Amniotic epithelial cell (primary cell): Measurements from ENCODE around the gene DCUN1D4.
"Not testable (repeated sequence)": the region's sequence is repeated elsewhere in the genome, so short reads cannot be mapped to it uniquely, and the experiment has no call there.

Experiments
- DNase-seq: peaks from one replicate; pipeline ENCODE4 v3.0.0-alpha.2; 2010; ENCODE audit warnings: low read depth

DCUN1D4 gene

GRCh38 chr4:51895158-51895557, 52.2 kb downstream of the DCUN1D4 start:
- DNase-seq = no peak

- peak; percentile 54 for DNase-seq
Measured at GRCh38 chr4:51895816-51896408, 53.0 kb downstream of the DCUN1D4 start.

- no peak for DNase-seq
Measured at GRCh38 chr4:51901363-51901762, 58.4 kb downstream of the DCUN1D4 start.

- peak; percentile 78 for DNase-seq
Measured at GRCh38 chr4:51906167-51906958, 63.4 kb downstream of the DCUN1D4 start.

- DNase-seq = no peak
Measured at GRCh38 chr4:51907006-51907669, 64.2 kb downstream of the DCUN1D4 start.

GRCh38 chr4:51909236-51909703, 66.3 kb downstream of the DCUN1D4 start:
- DNase-seq = peak; percentile 60

- DNase-seq = peak; percentile 37
Measured at GRCh38 chr4:51918251-51918650, 75.3 kb downstream of the DCUN1D4 start.

GRCh38 chr4:51923343-51923742, 80.4 kb downstream of the DCUN1D4 start:
- DNase-seq = no peak

- no peak for DNase-seq
Measured at GRCh38 chr4:51925307-51925706, 82.4 kb downstream of the DCUN1D4 start.

GRCh38 chr4:51930557-51930956, 87.6 kb downstream of the DCUN1D4 start:
- DNase-seq = peak; percentile 32

GRCh38 chr4:51931461-51931860, 88.5 kb downstream of the DCUN1D4 start:
- DNase-seq = no peak

GRCh38 chr4:51932261-51932660, 89.3 kb downstream of the DCUN1D4 start:
- DNase-seq = peak; percentile 18

GRCh38 chr4:51932684-51933083, 89.7 kb downstream of the DCUN1D4 start:
- no peak for DNase-seq

GRCh38 chr4:51940460-51940859, 97.5 kb downstream of the DCUN1D4 start:
- DNase-seq = not testable (repeated sequence)

GRCh38 chr4:51942108-51942832, 99.3 kb downstream of the DCUN1D4 start:
- peak; percentile 11 for DNase-seq

GRCh38 chr4:51942833-51943215, 99.9 kb downstream of the DCUN1D4 start:
- DNase-seq = peak; percentile 6

GRCh38 chr4:51943221-51943620, 100.3 kb downstream of the DCUN1D4 start:
- DNase-seq = peak; percentile 40

GRCh38 chr4:51958199-51958968, 115.4 kb downstream of the DCUN1D4 start:
- no peak for DNase-seq

GRCh38 chr4:51960486-51960885, 117.5 kb downstream of the DCUN1D4 start:
- no peak for DNase-seq

- DNase-seq = peak; percentile 2
Measured at GRCh38 chr4:51963841-51964517, 121.0 kb downstream of the DCUN1D4 start.

- no peak for DNase-seq
Measured at GRCh38 chr4:51965862-51966261, 122.9 kb downstream of the DCUN1D4 start.
